Ovary (tissue), 9 donors: ENCODE data around the gene UGT1A10. TPM values are rescaled to one million over a fixed set of nuclear protein-coding genes. Genes with fewer than 3 reads are reported as not detected.

Experiments
- DNase-seq, 5 donors: peaks; one replicate each; pipeline ENCODE4 v3.0.0-alpha.2; 2019 to 2020
- H3K27ac ChIP-seq, 2 donors: fragments of 200-600 bp; one replicate each; pipeline versions ENCODE4 v1.5.1 to v1.8.0; 2019 to 2022
- H3K27me3 ChIP-seq: fragments of 200-600 bp; one replicate; pipeline ENCODE4 v1.8.0; 2022
- H3K36me3 ChIP-seq: fragments of 200-600 bp; sonication (generic); one replicate; pipeline ENCODE4 v1.5.1; 2019
- H3K4me1 ChIP-seq: one replicate; pipeline ENCODE4 v1.8.1; 2013; ENCODE audit warnings: mild to moderate bottlenecking, moderate library complexity; ENCODE audit not compliant: insufficient read depth
- H3K4me3 ChIP-seq: fragments of 200-600 bp; sonication (generic); one replicate; pipeline ENCODE4 v1.5.1; 2017
- H3K9me3 ChIP-seq, 2 donors: fragments of 200-600 bp in 1 of 2; sonication (generic) in 1 of 2; one replicate each; pipeline versions ENCODE4 v1.5.1 to v1.8.1; 2013 to 2019; ENCODE audit warnings: mild to moderate bottlenecking in 1 of 2, moderate library complexity in 1 of 2
- EP300 ChIP-seq: sonication (generic); formaldehyde crosslinking; IDR thresholded peaks from one replicate; pipeline ENCODE4 v1.6.1; 2017; ENCODE audit warnings: antibody characterized with exemption
- POLR2A ChIP-seq: fragments of 450-650 bp; IDR thresholded peaks from one replicate; pipeline ENCODE4 v1.6.1; 2017; ENCODE audit warnings: antibody characterized with exemption, mild to moderate bottlenecking, moderate library complexity
- WGBS, 3 donors: extraction: QIAGEN DNeasy Blood & Tissue Kit in 1 of 3; methylation state at CpG; one replicate each; pipeline versions ENCODE4 v1.1.5 to v1.1.7; 2013 to 2017; 5-methylcytosine and 5-hydroxymethylcytosine counted together
- intact Hi-C, 4 donors: fragments of 100-400 bp; cut with DNase I; formaldehyde crosslinking; loops; one replicate each; pipeline versions ENCODE4 v1.11.0 to v1.15.1; 2022 to 2023
- polyA plus RNA-seq, 2 donors: library from polyadenylated mRNA; stranded (reverse); fragments of 200-250 nt in 1 of 2; fragments of 350-450 nt in 1 of 2; fragmentation: Illumina TruSeq in 1 of 2; extraction: RNeasy Lipid Tissue Mini Kit (QIAGEN cat#74804) in 1 of 2; gene quantifications; one replicate each; pipeline ENCODE4 v1.2.3, GENCODE V29; 2013 to 2014
- total RNA-seq, 7 donors: library from RNA; depleted of rRNA in 2 of 7; stranded (reverse); fragments of >200 nt in 2 of 7; fragmentation: NEBNext Ultra II Directional in 3 of 7; extraction: Animal tissue kit (Norgen Biotek cat#: 25700) in 3 of 7; gene quantifications; one replicate each; pipeline versions ENCODE4 v1.1.0 to v1.2.4, GENCODE V29; 2016 to 2023
- TF ChIP-seq, protein P1 (sequence below), 3 donors: fragments of 450-650 bp in 2 of 3; fragments of 200-600 bp in 1 of 3; IDR thresholded peaks; one replicate each; pipeline versions ENCODE4 v1.5.1 to v1.8.0; 2016 to 2022; ENCODE audit warnings: antibody characterized with exemption in 3 of 3, mild to moderate bottlenecking in 1 of 3
- donor health status: DM: no; HTN: no; CAD: no; lungs with moderate emphysema.
- donor health status: DM: no; HTN: no; CAD: no.
- donor health status: Bipolar disorder and iron deficiency.
- donor health status: DM: yes; HTN: yes; CAD: no.
- donor health status: DM: no; HTN: no; CAD: no.
- donor health status: DM: yes; HTN: yes; CAD: no.

UGT1A10 gene
- total and polyA plus RNA-seq, 9 donors: not detected

DNA sequence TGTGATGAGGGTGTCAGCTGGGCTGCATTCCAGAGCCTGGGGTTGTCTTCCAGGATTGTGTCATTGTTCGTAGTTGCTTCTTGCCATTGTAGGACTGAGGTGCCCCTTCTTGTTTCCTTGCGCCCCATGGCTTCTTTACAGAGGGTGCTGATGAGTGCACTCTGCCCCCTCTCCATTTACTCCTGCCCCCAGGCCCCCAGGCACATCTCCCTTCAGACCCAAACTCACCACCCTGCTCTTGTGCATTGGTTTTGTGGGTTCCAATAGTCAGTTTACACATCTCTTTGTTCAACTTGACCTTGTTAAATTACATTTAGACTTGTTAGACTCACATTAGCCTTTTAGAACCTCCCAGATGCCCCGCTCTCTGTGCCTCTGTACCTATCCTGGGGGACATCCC, 184.9 kb downstream of the UGT1A10 start:
- H3K27me3 ChIP-seq: no peaks in the 10 kb centered on the region
- H3K4me3 ChIP-seq: no peak overlapping the region
- no peaks in the 10 kb centered on the region for H3K36me3 ChIP-seq
- H3K27ac ChIP-seq: no peak overlapping the region
- H3K9me3 ChIP-seq: no peaks in the 10 kb centered on the region
- WGBS, 3 donors: 86 to 93% (median 89%) methylated on average over 3 of the region's 3 CpGs
- DNase-seq: no peak
- TF ChIP-seq, protein P1, sequence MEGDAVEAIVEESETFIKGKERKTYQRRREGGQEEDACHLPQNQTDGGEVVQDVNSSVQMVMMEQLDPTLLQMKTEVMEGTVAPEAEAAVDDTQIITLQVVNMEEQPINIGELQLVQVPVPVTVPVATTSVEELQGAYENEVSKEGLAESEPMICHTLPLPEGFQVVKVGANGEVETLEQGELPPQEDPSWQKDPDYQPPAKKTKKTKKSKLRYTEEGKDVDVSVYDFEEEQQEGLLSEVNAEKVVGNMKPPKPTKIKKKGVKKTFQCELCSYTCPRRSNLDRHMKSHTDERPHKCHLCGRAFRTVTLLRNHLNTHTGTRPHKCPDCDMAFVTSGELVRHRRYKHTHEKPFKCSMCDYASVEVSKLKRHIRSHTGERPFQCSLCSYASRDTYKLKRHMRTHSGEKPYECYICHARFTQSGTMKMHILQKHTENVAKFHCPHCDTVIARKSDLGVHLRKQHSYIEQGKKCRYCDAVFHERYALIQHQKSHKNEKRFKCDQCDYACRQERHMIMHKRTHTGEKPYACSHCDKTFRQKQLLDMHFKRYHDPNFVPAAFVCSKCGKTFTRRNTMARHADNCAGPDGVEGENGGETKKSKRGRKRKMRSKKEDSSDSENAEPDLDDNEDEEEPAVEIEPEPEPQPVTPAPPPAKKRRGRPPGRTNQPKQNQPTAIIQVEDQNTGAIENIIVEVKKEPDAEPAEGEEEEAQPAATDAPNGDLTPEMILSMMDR (IDR thresholded peaks at IDR 0.05): no peak
- TF ChIP-seq POLR2A (no peak), EP300 (no peak)
- intact Hi-C loops: no loop called here
- no peaks in the 10 kb centered on the region for H3K4me1 ChIP-seq

DNA sequence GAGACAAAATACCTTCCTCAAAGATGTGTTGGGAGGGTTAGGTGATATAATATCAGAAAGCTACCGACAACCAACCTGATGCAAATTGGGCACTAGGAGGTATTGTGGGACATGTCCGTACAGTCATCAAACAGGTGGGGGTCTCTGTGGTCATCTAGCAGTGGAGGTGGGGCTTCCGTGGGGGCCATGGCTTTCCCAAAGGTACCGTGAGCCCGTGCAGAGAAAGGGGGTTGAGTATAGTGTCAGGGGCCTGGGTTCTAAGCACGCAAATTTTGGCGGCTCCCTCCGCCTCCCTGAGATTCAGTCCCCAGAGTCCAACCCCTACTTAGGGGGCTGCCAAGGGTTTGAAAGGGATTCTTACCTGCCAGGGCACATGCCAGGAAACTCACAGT, 185.5 kb downstream of the UGT1A10 start:
- Histone ChIP-seq H3K9me3 (no peaks in the 10 kb centered on the region), H3K27me3 (no peaks in the 10 kb centered on the region), H3K36me3 (no peaks in the 10 kb centered on the region), H3K4me1 (no peaks in the 10 kb centered on the region), H3K27ac (no peak overlapping the region), H3K4me3 (no peak overlapping the region)
- TF ChIP-seq POLR2A: no peak
- TF ChIP-seq, protein P1 (IDR thresholded peaks at IDR 0.05): no peak
- no peak for TF ChIP-seq EP300
- intact Hi-C loops: no loop called here
- no peak for DNase-seq
- WGBS, 3 donors: 87 to 92% (median 88%) methylated on average over 8 of the region's 8 CpGs

DNA sequence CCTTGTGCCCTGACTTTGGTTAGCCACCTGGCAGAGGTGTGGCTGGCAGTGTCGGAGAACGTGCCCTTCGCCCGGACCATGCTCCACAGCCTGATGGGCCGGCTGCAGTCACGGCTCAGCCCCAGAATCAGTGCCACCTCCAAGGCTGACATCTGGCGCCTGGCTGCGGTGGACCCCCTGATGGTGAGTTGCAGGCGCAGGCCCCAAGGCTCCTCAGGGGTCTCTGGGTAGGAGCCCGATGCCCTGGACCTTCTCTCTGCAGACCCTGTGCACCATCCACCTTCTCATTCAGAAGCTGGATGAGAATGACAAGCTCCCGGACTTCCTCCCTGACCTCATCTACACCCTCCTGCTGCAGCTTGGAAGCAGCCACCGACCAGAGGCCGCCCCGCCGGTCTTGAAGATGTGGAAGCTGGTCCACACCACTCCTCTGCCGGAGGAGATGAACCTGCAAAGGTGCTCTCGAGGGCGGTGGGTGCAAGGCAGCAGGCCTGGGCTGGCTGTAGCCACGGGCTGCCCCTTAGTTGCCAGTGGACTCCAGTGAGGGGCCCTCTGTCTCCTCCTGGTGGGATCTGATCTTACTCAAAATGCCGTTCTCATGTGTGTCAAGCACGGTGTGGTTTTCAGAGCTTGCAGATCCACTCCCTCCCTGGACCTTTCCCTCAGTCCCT, 186.0 kb downstream of the UGT1A10 start:
- intact Hi-C loops: no loop called here
- TF ChIP-seq POLR2A: no peak
- TF ChIP-seq, protein P1 (IDR thresholded peaks at IDR 0.05): no peak
- no peak for TF ChIP-seq EP300

More for the DNA sequence above, 186.0 kb downstream of the UGT1A10 start:
- H3K4me3 ChIP-seq: no peak overlapping the region
- H3K27ac ChIP-seq: no peak overlapping the region
- H3K27me3 ChIP-seq: no peaks in the 10 kb centered on the region
- no peaks in the 10 kb centered on the region for H3K4me1 ChIP-seq
- no peaks in the 10 kb centered on the region for H3K9me3 ChIP-seq
- WGBS, 3 donors: 87 to 92% (median 92%) methylated on average over 19 to 21 of the region's 21 CpGs
- no peak for DNase-seq
- no peaks in the 10 kb centered on the region for H3K36me3 ChIP-seq

Other genes starting within 250 kb of the UGT1A10 start
- gene USP40, start 69.7 kb upstream of the UGT1A10 start, total RNA-seq: 10 to 100 TPM; 24.4 to 44.6 (median 36.2) TPM
- 10 to 100 TPM; 18.0 to 29.4 TPM for gene USP40, start 69.7 kb upstream of the UGT1A10 start, polyA plus RNA-seq
- gene UGT1A8, start 18.8 kb upstream of the UGT1A10 start, total RNA-seq: not detected
- not detected for gene UGT1A8, start 18.8 kb upstream of the UGT1A10 start, polyA plus RNA-seq
- gene UGT1A9, start 35.5 kb downstream of the UGT1A10 start, total RNA-seq: under 1 TPM in 1 of 7 donors, not detected in 6; 0.36 TPM
- not detected for gene UGT1A9, start 35.5 kb downstream of the UGT1A10 start, polyA plus RNA-seq
- gene UGT1A7, start 45.5 kb downstream of the UGT1A10 start, total RNA-seq: not detected
- gene UGT1A7, start 45.5 kb downstream of the UGT1A10 start, polyA plus RNA-seq: not detected
- gene UGT1A6, start 56.4 kb downstream of the UGT1A10 start, total RNA-seq: not detected
- not detected for gene UGT1A6, start 56.4 kb downstream of the UGT1A10 start, polyA plus RNA-seq
- not detected for gene UGT1A5, start 76.5 kb downstream of the UGT1A10 start, total RNA-seq
- not detected for gene UGT1A5, start 76.5 kb downstream of the UGT1A10 start, polyA plus RNA-seq
- under 1 TPM in 2 of 7 donors, not detected in 5; 0.11 to 0.36 TPM for gene UGT1A4, start 82.3 kb downstream of the UGT1A10 start, total RNA-seq
- gene UGT1A4, start 82.3 kb downstream of the UGT1A10 start, polyA plus RNA-seq: not detected
- not detected for gene UGT1A3, start 92.6 kb downstream of the UGT1A10 start, total RNA-seq
- not detected for gene UGT1A3, start 92.6 kb downstream of the UGT1A10 start, polyA plus RNA-seq
- gene UGT1A1, start 123.8 kb downstream of the UGT1A10 start, total RNA-seq: under 1 TPM in 2 of 7 donors, not detected in 5; 0.13 to 0.15 TPM
- not detected for gene UGT1A1, start 123.8 kb downstream of the UGT1A10 start, polyA plus RNA-seq
- not detected for gene MROH2A, start 141.9 kb downstream of the UGT1A10 start, total RNA-seq
- not detected for gene MROH2A, start 141.9 kb downstream of the UGT1A10 start, polyA plus RNA-seq
- gene HJURP, start 218.1 kb downstream of the UGT1A10 start, total RNA-seq: 1 to 10 TPM in 1 of 7 donors, under 1 TPM in 2, not detected in 4; 0.07 to 1.3 (median 0.94) TPM
- 1 to 10 TPM in 1 of 2 donors, under 1 TPM in 1; 0.48 to 1.5 TPM for gene HJURP, start 218.1 kb downstream of the UGT1A10 start, polyA plus RNA-seq